Measurements from ENCODE around the gene CDC42EP4.

- TF ChIP-seq CTCF (IDR thresholded peaks at IDR 0.05) (no peak), POLR2A (IDR thresholded peaks at IDR 0.05) (no peak)
Observed at GRCh38 chr17:73266796-73267195, 45.0 kb downstream of the CDC42EP4 start.
